GM21737 (cell line): Measurements from ENCODE around the gene MYBBP1A.

Experiments
- ATAC-seq: cut with Tn5 transposase; IDR thresholded peaks from one replicate; pipeline ENCODE4 v1.9.1; 2021; ENCODE audit warnings: mild to moderate bottlenecking, moderate library complexity; ENCODE audit not compliant: unreplicated experiment

MYBBP1A gene

DNA sequence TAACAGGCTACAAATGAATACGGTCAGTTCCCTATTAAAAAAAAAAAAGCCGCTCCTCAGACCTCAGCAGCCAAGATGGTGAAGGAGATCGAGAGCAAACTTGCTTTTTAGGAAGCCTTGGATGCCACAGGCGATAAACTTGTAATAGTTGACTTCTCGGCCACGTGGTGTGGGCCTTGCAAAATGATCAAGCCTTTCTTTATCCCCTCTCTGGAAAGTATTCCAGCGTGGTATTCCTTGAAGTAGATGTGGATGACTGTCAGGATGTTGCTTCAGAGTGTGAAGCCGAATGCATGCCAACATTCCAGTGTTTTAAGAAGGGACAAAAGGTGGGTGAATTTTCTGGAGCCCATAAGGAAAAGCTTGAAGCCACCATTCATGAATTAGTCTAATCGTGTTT, 16.9 kb upstream of the MYBBP1A start:
- no peak for ATAC-seq

DNA sequence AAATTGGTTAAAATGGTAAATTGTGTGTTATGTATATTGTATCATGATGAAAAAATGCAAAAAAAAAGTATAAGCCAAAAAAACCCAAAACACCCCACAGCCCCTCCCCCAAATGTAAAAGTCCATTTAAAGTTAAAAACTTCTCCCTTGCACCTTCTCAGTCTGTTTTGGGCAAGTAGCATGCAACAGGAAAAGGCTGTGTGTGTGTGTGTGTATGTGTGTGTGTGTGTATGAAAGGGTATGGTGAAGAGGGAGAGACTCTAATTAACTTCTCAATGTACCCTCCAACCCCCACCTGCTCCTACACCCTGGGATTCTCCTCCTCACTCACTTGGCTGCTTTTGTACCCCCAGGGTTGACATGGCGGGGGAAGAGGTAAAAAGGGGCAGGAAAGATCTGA, 14.4 kb upstream of the MYBBP1A start:
- ATAC-seq: no peak

DNA sequence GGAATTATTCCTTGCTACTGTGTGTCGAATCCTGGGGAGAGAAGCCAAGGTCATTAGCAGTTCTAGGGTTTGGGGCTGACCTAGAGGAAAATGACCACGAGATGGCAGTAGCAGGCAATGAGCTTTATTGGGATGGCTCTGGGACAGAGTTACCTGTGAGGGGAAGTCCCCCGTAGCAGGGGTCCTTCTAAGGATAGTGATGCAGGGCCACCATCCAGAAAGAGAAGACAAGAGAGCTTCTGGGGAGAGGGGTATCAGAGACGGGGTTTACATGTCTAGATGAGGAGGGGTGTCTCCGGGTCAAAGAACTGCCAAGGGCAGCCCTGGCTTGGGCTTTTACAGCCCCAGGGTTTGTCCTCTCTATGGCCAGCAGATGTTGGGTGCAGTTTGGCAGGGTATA, 11.6 kb upstream of the MYBBP1A start:
- ATAC-seq: no peak

DNA sequence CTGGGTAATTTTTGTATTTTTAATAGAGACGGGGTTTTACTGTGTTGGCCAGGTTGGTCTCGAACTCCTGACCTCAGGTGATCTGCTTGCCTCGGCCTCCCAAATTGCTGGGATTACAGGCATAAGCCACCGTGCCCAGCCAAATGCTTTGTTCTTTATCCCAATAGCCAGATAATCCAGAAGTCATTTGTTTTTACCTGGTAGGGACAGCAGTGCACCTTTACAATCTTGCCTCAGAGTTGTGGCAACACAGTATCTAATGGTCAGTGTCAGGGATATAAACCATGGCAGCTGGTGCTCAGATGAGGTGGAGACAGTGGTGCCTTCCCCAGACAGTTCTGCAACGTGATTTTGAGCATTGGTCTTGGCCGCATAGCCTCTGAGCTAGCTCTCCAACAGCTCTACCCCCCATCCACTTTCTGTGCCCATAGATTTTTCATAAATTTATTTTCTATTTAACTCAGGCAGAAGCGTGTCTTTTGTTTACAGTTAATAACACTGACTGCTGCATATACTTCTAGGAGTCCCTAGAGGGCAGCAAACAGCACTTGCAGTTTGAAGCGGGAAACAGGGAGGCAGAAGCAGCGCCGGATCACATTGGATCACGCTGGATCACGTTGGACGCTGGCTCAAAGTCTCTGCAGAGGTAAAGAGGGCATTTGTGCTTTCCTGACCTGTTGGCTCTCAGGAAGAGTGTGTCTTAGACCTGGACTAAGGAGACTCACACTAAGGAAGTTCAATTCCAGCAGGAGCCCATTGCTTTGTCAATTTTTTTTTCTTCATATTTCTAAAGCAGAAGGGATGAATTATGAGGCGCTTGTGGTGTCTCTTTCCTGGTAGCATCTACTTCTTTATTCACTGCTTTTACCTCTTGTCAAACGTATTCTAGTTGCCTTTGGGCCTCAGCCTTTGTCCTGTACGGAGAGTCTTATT, 10.3 kb upstream of the MYBBP1A start:
- no peak for ATAC-seq

DNA sequence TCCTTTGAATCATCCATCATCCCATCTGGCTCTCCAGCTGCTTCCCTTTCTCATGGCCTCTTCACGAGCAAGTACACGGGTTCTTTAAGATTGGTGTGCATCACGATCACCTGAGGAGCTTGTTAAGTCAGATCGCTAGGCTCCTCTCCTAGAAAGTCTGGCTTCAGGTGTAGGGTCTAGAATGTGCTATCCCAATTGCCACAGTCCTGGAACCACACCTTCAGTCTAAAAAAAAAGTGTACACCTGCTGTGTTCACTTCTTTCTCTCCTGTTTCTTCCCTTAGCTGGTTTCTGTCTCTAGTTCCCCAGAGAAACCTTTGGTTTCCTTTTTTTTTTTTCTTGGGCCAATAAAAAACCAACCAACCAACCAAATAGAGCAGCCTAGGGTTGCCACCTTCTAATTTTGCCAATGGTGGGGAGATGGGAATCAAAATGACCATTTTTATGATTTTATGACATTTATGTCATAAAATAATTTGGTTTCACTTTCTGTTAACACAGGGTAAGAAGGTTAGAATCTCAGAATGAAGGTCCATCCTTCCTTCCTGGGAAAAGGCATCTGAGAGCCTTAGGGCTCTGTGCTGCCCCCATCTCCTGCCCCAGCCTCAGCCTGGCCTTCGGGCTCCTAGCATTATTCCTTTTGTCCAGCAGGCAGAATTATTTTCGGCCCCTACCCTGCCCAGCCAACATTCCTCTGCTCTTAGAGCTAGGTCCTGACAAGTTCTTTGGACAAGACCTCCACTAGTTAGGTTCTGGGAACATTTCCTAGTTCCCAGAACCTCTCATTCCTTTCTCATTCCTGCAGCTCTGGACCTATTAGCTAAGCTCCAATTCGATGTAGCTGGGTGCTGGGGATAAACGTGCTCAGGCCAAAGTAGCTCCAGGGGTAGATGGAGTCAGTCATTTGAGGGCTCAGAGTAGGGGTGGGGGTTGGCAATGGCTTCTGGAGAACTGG, 7.1 kb upstream of the MYBBP1A start:
- no peak for ATAC-seq

DNA sequence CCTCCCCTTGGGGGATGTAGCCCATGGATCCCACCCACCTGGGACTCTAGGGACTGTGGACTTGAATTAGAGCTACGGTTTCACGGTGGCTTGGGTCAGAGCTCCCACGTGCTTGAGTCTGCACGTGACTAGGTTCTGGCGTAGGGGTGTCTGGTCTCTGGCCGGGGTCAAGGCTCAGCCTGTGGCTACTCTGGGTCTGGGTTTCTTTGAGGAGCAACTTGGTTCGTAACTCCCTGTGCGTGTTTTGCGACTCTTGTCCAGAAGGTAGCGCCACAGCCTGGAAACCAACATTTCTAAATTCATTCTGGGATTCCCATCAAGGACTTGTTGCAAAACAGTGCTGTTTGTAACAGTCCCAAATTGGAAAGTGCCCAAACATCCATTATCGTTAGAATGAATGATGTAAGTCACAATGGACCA, 5.7 kb upstream of the MYBBP1A start:
- no peak for ATAC-seq

DNA sequence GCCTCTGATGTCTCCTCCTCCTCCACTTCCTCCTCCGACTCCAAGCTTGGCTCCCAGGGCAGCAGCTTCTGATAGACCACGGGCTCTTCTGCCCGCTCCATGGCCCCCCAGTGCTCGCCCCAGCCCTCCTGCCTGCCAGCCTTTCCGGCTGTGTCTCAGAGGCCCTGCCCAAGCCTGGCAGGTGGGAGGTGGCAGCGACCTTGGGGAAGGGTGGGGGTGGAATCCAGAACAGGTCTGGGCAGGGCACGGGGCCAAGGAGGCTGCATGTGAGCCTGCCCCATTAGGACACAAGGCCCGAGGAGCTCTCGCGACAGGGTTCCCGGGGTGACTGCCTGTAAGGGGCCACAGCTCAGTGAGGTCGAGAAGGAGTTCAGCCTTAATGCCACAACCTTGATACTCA, 5.2 kb upstream of the MYBBP1A start, which contains the start of gene GGT6:
Gene GGT6 (minus strand): TSS at position 157 of the 400 bp plus-strand sequence. CDS start 56 bp downstream, at position 101.
- ATAC-seq: no peak

DNA sequence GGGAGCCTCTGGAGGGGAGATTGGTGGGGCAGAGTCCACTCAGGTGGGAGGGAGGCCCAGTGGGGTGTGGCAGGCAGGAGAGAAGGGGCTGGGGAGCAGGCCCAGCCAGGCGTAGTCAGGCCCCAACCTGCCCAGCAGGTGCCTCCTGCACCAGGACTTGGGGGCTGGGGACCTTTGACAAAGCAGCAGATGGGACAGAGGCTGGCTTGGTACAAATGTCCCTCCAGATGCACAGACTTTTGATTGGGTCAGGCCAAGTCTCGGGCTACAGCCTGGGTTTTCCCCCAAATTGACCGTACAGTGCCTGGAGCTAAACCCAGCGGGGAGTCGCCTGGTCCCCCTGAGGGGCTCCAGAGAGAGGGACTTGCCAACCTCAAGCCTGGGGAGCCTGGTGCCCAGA, 4.8 kb upstream of the MYBBP1A start:
- ATAC-seq: no peak

DNA sequence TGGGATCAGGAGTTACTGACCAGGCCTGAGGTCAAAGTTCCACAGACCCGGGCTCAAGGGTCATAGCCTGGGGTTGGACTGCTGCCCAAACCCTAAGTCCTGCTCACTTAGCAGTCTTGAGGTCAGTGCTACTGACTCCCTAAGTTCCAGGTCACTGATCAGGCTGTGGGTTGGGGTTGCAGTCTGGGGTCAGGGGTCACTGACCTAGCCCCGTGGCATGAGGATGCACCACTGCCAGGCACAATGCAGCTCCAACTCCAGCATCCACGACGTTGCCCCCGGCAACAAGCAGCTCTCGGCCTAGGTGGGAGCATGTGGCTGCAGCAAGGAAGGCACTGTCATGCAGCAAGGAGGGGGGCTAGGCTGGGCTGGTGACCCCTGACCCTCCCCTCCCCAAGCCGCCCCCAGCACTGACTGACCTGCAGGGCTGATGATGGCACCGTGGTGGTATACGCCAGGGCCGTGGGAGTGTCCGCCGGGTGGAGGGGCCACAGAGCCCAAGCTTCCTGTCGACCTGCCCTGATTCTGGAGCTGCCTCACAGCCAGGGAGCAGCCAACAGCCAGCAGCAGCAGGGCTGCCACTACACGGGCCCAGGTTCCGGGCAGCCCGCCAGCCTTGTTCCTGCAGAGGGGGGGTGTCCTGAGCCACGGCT, 4.1 kb upstream of the MYBBP1A start:
- no peak for ATAC-seq

DNA sequence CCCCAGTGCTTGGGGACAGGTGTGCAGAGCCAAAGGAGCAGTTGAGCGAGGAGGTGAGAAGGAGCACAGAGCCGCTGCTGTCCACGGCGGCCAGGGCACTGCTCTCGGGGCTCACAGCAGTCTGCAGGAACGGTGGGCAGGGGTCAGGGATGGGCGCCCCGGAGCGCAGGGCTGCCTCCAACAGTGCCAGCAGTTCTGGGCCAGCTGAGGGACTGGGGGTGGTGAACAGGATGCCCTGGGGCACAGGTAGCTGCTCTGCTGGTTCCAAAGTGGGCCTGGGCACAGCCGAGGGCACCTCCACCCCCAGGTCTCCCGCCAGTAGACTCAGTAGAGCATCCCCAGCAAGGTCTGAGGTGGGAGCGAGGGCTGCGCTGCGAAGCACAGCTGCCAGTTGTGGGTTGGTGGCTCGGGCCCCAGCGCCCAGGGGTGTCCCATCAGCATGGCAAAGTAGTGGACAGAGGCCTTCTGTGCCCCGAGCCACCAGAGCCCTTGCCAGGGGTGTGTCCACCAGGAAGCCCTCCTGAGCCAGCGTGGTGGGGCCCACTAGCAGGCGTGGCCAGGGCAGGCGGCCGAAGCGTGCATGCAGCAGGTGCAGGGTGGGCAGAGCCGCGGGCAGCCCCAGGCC, 3.3 kb upstream of the MYBBP1A start:
- no peak for ATAC-seq

DNA sequence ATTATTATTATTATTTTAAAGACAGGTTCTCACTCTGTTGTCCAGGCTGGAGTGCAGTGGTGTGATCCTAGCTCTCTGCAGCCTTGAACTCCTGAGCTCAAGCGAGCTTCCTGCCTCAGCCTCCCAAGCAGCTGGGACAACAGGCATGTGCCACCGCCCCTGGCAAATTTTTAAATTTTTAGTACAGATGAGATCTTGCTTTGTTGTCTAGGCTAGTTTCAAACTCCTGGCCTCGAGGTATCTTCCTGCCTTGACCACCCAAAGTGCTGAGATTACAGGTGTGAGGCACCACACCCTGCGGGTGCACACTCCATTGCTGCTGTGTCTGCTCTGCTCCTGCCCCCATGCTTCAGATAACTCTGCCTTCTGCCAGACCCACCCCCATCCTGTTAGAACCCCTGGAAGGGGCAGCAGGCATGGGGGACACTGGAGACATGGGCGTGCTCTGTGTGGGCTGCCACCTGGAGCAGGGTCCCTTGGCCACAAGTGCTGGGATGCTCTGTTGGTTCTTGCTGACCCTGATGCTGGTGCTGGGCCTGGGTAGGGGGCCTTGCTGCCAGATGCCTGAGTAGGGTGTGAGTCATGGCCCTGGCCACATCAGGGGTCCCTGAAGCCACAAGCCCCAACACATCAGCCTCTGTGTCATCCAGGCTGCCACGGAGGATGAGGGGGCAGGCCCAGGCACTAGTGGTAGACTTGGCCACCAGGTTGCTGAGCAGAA, 2.6 kb upstream of the MYBBP1A start:
- no peak for ATAC-seq

DNA sequence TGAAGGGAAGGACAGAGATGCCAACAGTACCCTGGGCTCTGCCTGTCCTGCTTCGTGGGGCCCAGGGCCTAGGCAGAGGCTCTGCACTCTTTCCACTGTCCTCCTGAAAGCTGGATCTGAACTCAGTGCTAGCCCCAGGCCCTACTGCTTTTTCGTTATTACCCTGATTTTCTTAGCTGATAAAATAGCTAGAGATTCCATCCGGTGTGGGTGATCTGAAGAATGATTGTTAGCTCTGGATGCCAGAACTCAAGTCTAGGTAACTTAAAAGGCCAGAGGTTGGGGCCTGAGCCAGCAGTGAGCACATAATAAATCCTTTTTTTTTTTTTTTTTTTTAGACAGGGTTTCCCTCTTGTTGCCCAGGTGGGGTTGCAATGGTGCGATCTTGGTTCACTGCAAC, 1.8 kb upstream of the MYBBP1A start:
- ATAC-seq: no peak

DNA sequence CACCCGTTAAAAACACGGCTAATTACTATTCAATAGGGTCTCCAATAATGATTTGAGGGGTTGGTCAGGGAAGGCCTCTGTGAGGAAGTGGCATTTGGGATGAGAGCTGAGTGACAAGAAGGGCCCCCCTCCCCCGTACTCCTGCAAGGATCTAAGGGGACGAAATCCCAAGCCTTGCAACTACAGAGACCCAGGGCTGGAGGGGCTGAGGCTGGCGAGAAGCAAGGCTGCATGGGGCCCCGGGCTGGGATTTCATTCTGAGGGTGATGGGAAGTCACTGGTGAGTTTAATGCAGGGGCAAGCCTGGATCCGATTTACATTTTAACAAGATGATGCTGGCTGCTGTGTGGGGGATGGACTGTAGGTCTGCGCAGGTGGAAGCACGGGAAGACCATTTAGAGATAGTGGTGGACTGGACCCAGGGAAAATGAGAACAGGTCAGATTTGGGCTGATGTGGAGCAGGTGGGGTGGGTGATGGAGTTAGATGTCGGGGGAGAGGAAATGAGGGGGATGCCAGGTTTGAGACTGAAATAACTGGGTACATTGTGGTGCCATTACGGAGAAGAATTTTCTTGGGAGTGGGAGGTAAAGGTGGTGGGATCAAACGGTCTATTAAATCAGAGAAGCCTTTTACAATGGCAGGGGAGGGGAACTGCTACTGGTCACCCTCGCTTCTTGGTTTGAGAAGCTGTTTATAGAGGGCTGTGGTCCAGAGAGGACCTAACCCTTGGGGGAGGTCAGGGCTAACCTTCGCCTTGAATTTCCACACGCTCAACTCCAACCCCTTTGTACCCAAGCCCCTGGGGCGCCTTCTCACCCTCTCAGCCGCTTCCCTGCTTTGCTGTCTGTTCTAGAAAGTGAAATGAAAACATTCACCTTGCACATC, 932 bp upstream of the MYBBP1A start:
- no peak for ATAC-seq

DNA sequence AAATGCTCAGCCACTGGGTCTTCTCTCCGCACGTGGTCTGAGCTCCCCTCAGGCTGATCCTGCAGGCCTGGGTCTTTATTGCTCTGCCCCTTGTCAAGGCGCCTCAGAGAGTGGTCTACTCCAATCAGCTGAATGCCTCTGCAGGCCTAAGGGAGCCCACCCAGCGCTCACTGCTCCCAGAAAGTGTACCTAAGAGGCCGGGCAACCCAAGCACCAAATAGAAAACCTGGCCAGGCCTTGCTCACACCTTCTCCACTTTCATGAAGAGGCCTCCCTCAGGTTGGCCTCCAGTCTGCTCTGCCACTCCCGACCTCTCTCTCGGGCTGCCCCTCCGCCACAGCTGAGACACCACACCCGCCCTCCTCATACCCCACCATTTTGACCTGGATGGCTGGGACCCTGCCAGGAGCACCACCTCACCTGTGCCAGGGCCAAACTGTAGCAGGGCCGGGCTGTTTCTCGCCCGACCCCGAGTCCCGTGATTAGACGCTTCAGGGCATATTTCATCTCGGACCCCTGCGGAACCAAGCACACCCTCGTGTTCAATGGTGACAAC, 665 bp downstream of the MYBBP1A start:
- ATAC-seq: peak; percentile 5

DNA sequence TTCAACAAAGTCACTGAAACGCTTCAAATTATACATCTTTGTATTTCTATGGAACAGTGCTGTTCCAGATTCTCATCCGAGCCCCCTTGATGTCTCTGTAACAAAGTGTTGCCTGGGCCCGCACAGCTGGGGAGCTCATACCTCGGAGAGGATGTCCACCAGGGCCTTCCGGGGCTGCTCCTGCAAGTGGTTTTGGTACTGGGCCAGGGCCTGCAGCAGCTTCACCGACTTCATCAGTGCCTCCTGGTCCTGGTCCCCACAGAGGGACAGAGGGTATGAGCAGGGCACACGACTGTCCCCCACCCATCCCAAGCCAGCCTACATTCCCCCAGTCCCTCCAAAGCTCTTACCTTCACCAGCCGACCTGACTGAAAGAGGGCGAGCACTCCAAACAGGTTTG, 1.5 kb downstream of the MYBBP1A start:
- no peak for ATAC-seq

DNA sequence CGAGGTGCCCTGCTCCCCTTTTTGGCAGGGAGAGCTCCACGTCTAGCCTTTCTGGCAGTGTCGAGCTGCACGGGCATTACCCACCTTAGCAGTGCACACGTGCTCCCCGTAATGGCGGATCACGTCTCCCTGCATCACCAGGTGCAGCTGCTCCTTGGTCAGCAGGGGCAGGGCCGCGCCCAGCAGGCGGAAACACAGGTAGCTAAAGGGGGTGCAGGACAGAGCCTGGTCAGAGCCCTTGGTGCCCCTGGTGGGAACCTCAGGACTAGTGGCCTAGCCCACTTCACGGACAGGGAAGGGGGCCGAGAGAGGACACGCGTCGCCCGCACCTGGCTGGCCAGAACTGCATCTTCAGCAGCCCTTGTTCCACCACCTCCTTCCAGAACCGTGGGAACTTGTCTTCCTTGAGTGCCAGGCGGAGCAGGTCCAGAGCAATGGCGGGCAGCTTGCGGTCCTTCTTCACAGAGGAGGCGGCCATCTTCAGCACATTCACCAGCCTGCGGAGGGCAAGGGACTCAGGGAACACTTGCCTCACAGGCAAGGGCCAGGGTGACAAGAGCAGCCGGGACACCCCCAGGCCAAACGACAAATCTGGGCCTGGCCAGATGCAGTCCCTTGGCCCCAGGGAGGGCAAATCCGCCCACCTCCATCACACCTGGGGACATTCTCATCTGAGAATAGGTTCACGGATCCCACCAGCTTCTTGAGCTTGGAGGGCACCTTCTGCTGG, 3.2 kb downstream of the MYBBP1A start:
- no peak for ATAC-seq

DNA sequence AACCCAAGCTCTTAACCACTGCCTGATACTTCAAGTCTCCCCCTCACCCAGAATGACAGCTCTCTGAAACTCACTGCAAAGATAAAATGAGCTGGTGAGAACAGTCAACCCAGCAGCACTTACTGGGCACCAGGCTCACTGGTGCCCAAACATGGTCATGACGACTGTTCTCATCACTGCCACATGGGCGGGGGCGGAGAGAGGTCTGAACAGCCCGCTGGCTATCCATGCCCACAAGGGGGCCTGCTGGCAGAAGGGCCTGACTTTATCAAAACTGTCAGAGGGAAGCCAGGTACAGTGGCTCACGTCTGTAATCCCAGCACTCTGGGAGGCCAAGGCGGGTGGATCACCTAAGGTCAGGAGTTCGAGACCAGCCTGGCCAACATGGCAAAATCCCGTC, 4.0 kb downstream of the MYBBP1A start:
- ATAC-seq: no peak

DNA sequence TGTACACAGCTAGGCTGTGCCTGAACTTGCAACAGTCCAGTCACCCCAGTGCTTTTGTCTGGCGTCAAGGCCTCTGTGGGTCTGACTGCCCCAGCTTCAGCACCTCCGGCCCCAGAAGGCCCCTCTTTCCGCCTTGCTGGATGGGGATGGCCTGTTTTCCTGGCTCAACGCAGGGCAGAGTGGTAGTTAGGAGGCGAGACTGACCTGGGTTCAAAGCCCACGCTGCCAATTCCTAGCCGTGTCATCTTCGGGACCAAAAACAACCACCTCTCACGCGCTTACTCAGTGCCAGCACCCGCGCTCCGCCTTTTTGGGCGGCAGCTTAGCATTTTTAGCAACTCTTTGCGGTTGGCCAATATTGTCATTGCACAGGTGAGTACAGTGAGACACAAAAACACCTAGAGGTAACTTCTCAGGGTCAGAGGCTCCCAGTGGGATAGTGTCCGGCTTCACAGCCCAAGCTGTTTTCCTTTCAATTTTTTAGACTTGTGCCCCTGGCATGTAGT, 4.6 kb downstream of the MYBBP1A start:
- no peak for ATAC-seq
